ENCODE measurements around the gene ZNF609. TPM values are rescaled to one million over a fixed set of nuclear protein-coding genes. Genes with fewer than 3 reads are reported as not detected.

ZNF609 gene
- polyA plus RNA-seq, 3 donors: 34.6 to 37.9 (median 34.9) TPM

DNA sequence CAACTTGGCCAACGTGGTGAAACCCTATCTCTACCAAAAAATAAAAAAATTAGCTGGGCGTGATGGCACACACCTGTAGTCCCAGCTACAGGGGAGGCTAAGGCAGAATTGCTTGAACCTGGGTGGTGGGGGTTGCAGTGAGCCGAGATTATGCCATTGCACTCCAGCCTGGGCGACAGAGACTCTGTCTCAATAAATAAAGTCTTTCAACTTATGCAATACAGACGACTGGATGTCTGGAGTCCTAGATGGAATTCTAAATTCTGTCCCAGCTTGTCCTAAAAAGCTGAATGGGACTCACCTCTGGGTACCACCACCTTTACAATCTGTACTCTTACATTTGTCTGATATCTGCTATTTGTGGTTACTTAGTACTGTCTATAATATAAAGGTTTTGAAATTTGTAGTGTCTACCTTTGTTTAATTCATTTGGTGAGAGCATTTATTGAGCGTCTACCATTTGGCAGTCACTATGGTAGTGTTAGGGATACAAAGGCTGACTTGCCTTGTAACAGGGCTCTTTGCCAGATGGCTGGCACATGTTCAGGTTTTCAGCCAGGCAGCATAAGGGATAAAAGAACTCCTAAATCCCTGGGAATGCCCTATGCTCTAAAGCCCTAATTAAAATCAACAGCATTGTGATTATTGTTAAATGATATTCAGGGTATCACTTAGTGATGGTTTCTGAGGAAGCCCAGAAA lies 7.2 kb upstream of the ZNF609 start:
- no peak for DNase-seq (ENCODE audit: extremely low read depth in 1 of 11, low read depth in 9 of 11, low spot score in 4 of 11)

- DNase-seq (ENCODE audit: extremely low read depth in 1 of 11, low read depth in 9 of 11, low spot score in 4 of 11): no peak
These were observed 6.7 kb upstream of the ZNF609 start for GRCh38 chr15:64453689-64454037.

DNA sequence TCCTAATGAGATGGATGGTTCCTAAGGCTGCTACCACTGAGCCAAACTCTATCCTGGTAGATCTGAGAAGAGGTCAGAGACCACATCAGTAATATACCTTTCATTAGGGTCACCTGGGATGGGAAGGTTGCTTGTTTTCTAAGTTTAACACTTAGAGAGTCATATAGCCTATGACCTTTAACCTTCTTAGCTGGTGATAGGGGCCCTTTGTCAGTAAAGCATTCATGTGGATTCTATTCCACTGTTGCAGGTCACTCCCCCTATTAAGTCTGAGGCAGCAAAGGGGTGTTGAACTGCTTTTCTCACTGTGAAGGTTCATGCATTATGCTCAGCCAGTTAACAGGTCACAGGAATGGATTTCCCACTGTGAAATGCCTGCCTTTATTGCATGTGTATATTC lies 6.1 kb upstream of the ZNF609 start:
- no peak for DNase-seq (ENCODE audit: extremely low read depth in 1 of 11, low read depth in 9 of 11, low spot score in 4 of 11)

DNA sequence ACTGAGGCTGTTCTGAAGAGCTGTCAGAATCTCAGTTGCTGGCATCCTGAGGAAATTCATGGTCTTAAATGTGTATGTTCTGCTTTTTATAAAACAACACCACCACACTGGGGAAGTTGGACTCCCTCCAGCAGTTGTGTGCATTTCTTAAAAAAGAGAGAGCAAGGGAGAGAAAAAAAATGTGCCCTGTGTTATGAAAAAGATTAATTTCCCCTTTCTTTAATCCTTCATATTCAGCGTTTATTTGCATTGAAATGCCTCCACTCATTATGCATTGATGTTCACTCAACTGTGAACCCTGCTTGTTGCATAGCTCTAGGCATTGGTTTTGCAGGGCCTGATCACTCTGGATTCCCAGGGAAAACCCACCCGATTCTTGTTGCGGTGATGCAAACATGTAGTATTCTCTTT lies 4.4 kb upstream of the ZNF609 start:
- DNase-seq (ENCODE audit: extremely low read depth in 1 of 11, low read depth in 9 of 11, low spot score in 4 of 11): no peak

DNA sequence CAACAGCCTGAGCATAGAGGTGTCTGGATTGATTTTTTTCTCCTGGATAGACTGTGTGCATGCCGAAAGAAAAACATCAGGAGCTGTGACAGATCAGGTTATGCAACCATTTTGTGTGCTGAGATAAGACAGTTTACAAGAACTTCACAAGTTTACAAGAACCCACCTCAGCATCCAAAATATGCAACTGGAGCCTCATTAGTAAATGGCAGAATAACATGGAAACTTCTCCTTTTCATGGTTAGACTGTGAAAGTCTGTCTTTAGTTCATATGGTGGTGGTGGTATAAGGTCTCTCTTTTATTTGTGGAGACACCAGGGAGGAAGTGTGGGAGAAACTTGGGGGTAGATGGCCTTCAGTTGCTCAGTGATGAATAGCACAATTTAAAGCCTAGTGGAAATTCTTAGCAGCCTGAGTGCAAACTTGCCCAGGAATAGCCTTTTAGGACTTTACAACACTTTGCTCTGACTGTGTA lies 3.7 kb upstream of the ZNF609 start:
- no peak for DNase-seq (ENCODE audit: extremely low read depth in 1 of 11, low read depth in 9 of 11, low spot score in 4 of 11)

GRCh38 chr15:64459066-64459781 lies 1.2 kb upstream of the ZNF609 start:
- DNase-seq (ENCODE audit: extremely low read depth in 1 of 11, low read depth in 9 of 11, low spot score in 4 of 11): no peak

DNA sequence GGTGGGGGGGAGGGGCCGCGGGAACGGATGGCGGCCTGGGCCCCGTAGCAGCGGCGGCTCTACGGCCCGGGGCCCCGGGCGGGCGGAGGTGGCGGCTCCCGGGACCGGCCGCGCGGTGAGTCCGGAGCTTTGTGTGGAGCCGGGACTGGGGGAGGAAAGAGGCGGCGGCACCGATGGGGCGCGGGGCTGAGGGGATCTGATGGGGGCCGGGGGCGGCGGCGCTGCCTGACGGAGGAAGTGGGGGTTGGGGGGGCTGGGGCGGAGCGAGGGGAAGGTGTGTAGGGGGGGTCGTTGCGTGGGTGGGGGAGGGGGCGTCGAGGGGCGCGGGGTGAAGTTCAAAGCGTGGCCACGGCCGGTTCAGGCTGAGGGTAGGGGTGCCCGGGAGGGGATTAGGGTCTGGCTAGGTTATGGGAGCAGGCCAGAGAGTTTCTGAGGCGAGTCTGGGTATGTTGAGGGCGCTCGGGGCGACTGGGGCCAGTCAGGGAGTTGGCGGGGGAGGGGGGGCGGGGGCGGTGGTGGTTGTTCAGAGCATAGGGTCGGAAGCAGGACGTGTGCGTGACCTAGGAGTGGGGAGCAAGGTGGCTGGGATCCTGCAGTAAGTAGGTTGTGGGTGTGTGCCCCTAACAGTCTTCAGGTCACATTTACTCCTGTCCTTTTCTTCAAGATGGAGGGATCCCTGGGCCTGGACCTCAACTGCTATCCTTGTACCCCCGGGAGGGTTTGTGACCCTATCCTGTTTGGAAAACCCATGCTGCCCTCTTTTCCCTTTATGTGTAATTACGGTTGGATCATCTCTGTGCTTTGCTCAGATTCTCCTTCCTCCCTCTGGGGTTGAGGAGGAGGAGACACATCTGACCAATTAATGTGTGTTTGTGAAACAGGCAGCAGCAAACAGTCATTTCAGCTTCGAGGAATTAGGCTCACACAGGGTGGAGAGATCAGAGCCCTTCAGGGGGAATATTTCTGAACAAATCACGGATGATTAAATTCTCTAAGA lies 644 bp downstream of the ZNF609 start:
- DNase-seq (ENCODE audit: extremely low read depth in 1 of 11, low read depth in 9 of 11, low spot score in 4 of 11): peak in 9 of 11 donors; percentile 38 to 65 (median 59)

DNA sequence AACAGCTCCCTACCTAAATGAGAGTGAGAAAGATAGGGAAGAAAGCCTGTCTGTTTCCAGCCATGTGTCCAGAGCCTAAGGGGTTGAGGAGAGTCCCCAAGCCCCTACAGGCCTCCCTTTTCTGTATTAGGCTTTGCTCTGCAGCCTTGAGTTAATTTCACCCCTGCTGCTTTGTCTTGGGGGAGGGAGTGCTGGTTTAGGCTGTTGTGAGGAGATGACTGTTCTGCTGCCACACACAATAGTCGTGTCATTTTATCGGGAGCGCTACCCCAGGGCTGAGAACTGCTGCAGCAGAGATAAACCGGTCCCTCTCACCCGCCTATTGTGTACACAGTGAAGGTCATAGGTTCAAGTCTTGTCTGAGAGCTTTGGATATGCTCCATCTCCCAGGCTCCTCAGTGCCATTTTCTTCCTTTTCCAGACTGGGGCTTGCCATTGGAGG lies 1.4 kb downstream of the ZNF609 start:
- no peak for DNase-seq (ENCODE audit: extremely low read depth in 1 of 11, low read depth in 9 of 11, low spot score in 4 of 11)

DNA sequence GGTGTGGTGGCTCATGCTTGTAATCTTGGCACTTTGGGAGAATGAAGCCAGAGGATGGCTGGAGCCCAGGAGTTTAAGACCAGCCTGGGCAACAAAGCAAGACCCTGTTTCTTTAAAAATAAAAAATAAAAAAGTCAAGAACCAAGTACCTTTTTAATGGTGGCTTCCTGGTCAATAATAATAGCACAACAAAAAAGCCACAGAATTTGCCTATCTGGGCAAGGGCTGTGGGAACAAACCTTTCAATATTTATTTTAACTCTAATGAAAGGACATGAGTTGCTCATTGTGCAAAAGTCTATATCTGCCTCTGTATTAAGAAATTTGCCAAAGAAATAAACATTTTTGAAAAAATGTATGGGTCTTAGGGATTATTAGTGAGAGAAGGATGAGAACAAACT lies 2.1 kb downstream of the ZNF609 start:
- no peak for DNase-seq (ENCODE audit: extremely low read depth in 1 of 11, low read depth in 9 of 11, low spot score in 4 of 11)

GRCh38 chr15:64464276-64465005 lies 4.1 kb downstream of the ZNF609 start:
- DNase-seq (ENCODE audit: extremely low read depth in 1 of 11, low read depth in 9 of 11, low spot score in 4 of 11): no peak

- no peak for DNase-seq (ENCODE audit: extremely low read depth in 1 of 11, low read depth in 9 of 11, low spot score in 4 of 11)
These were observed 6.2 kb downstream of the ZNF609 start for GRCh38 chr15:64466408-64467141.

- DNase-seq (ENCODE audit: extremely low read depth in 1 of 11, low read depth in 9 of 11, low spot score in 4 of 11): no peak
These were observed 11.8 kb downstream of the ZNF609 start for GRCh38 chr15:64472161-64472560.

DNA sequence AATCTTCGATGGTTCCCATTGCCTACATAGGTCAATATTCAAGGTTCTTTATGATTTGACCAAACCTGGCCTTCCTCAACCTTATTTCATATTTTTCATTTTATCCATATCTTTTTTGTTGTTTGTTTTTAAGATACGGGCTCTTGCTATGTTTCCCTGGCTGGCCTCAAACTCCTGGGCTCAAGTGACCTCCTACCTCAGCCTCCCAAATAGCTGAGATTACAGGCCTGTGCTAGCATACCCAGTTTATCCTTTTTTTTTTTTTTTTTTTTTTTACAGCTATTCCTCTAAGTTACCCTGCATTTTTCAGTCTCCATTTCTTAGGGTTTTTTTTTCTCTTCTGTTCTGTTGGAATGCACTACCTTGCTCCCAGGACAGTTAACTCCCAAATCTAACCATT lies 14.5 kb downstream of the ZNF609 start:
- DNase-seq (ENCODE audit: extremely low read depth in 1 of 11, low read depth in 9 of 11, low spot score in 4 of 11): no peak

DNA sequence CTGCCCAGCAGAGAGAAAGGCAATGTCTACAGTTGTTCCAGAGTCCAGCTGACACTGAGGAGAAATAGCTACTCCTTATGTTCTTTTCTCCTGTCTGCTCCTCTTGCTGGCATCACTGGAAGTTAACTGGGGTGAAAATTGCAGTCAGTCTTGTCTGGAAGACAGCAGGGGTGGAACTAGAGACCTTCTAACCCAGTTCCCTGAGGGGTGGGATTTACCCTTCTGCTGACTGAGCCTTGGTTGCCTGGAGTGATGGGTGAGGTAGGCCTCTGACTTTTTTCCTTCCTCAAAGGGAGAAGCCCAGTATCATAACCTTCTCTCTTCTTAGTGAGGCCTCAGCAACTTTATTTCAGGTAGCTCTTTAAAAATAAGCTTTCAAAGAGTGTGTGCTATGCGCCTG lies 16.2 kb downstream of the ZNF609 start:
- no peak for DNase-seq (ENCODE audit: extremely low read depth in 1 of 11, low read depth in 9 of 11, low spot score in 4 of 11)

DNA sequence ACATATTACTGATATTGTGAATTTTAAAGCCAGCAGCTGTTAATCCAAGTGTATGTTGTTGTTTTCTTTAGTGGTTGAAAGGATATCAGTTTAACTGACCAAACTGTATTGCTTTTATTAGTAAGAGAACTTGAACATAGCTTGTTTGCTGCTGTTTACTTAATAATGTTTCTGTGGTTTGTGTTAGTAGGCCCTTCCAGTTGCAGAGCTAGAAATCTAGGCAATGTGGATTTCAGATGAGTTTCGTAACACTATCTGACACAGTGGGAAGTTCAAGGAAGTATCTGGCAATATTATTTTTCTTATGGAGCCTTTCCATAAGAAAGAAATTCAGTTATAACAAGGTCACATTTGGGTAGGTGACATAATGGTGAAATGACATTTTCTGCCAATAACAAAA lies 18.5 kb downstream of the ZNF609 start:
- no peak for DNase-seq (ENCODE audit: extremely low read depth in 1 of 11, low read depth in 9 of 11, low spot score in 4 of 11)

DNA sequence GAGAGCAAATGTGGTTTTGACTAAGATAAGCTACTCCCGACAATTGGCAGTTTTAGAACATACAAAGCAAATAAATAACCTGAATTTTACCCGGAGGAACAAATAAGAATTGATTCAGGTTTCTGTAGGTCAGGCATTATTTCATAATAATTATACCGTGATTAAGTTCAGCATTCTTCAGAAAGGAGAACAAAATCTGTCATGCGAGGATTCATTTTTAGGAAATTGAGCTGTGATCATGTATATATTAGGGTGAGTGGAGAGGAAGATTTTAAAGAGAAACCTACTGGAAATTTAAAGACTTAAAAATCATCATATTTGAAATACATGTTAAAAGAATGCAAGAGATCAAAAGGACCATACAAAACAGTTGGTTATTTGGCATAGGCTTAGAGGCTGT lies 20.5 kb downstream of the ZNF609 start:
- DNase-seq (ENCODE audit: extremely low read depth in 1 of 11, low read depth in 9 of 11, low spot score in 4 of 11): no peak

DNA sequence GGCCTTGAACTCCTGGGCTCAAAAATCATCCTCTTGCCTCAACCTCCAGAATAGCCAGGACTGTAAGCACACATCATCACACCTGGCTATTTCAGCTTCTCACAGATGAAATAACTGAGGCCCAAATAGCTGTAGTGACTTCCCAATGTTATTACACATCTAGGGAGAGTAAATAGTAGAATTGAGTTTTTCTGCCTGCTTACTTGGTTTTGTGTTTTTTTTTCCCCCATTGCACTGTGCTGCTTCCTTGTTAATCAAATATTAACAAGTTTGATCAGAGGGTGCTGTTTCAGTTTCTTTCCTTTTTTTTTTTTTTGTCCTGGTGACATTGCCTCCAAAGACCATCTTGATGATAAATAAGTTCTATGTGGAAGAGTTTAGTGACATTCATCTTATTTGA lies 23.4 kb downstream of the ZNF609 start:
- DNase-seq (ENCODE audit: extremely low read depth in 1 of 11, low read depth in 9 of 11, low spot score in 4 of 11): no peak

GRCh38 chr15:64485796-64486195 lies 25.4 kb downstream of the ZNF609 start:
- DNase-seq (ENCODE audit: extremely low read depth in 1 of 11, low read depth in 9 of 11, low spot score in 4 of 11): no peak

All from renal cortex interstitium (tissue), 11 donors.